Stromal cell of bone marrow (primary cell): ENCODE results near the gene LRRC1.
A peak's percentile ranks its signal among the peaks of the same experiment; 100 is the strongest.

Experiments
- DNase-seq: peaks from one replicate; pipeline ENCODE4 v3.0.0-alpha.2; 2012; ENCODE audit warnings: low read depth

The LRRC1 gene

DNA sequence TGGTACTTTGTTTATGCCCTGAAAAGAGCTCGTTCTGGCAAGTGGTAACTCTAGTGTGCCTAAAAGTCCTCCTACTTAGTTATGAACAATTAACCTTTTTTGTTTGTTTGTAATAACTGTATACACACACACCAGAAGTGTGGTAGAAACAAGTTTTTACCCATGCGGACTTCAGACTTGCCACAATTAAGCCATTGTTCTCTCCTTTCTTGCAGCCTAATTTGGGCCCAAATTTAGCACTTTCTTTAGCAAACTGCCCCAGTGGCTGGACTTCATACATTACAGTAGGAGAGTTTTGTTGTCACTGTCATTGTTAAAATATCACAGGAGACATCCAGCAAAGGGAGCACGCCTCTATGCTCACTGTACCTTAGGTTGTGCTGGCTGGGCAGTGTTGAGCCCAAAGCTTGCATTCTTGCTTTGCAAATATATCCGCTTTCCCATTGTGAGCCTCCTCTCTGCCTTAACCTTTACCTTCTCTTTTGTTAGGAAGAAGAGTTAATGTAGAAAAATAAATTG, 53.0 kb downstream of the LRRC1 start:
- DNase-seq, result no peak

DNA sequence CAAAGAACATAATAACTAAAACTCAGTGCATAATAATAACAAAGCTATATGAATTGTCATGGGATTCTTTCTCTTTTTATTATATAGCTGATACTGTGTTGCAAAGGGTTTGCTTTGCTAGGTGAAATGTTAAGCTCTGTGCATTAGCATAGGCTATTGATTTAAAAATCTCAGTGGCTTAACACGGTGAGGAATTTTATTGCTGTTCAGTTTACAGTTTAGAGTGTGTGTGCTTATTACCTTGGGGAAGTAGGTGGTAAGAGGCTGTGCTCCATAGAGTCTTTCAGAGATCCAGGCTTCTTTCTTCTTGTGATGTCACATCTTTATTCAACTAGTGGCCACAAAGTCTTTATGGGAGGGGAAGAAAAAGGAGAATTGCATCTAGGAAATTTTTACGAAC, 55.7 kb downstream of the LRRC1 start:
- DNase-seq, result no peak

DNA sequence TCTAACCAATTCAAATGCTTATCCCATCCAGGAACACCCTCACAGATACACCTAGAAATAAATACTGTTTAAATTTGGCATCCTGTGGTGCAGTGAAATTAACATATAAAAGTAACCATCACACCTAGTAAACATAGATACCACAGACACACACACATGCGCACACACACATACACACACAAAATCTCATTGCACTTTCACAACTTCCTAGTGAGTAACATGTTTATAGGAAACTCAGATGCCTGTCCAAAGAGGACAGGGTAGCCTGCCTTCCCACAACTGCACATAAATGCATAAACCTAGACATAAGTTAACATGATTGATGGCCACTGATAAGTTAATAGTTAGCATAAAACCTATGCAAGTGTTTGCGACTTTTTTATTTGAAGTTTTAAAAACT, 56.8 kb downstream of the LRRC1 start:
- no peak for DNase-seq

DNA sequence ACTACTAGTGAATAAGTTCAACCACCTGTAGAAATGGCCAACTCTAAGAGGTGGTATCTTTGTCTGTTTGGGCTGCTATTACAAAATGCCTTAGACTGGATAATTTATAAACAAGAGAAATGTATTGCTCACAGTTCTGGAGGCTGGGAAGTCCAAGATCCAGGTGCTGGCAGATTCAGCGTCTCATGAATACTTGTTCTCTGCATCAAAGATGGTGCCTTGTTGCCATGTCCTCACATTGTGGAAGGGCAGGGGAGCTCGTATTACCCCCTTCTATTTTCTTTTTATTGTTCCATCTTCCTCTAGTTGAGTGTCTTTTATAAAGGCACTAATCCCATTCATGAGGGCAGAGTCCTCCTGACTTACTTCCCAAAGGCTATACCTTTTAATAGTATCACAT, 58.0 kb downstream of the LRRC1 start:
- no peak for DNase-seq

DNA sequence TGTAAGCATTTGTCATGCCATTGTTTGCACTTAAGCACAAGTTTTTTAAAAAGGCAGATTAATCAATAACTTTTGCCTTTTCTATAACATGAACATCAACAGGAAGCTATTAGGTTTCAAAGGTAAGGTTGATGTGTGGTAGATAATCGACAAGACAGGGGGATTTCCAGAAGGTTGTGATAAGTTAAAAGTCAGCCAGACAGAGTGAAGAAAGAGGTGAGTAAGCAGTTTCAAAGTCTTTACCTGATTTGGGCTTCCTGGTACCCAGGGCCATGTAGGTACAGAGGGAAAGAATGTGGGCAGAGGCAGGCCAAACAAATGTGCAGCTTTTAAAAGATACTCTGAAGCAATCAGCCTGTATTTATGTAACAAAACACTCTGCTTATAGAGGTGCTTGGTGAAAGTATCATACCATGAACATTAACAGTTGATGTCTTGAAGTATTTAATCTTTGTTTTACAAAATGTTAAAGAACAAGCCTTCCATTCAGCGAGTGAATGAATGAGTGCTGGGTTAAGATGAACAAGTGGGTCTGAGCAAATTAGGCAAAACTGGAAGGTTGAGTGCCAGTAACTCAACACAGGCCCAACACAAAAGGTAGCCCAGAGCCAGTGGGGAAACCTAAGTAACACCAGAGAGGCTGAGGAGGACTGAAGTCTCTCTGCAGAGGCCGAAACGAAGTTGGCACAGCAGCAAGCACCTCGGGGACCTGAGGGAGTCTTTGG, 60.2 kb downstream of the LRRC1 start:
- no peak for DNase-seq

DNA sequence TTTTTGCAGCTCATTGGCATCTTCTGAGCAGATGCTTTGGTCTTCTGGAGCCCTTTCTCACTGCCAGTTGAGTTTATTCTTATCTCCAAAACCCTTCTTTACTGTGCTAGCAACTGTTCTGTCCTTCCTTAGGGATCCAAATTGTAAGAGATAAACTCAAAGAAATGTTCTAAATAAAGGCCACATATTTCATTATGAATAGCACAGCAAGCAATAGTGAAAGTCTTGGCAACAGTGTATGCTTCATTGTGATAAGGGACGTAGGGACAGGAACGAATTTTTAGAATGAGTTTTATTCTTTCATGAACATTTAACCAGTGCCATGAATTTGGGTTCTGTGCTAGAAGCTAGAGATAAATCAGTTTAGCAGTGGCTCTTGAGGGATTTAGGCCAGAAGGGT, 61.1 kb downstream of the LRRC1 start:
- no peak for DNase-seq

DNA sequence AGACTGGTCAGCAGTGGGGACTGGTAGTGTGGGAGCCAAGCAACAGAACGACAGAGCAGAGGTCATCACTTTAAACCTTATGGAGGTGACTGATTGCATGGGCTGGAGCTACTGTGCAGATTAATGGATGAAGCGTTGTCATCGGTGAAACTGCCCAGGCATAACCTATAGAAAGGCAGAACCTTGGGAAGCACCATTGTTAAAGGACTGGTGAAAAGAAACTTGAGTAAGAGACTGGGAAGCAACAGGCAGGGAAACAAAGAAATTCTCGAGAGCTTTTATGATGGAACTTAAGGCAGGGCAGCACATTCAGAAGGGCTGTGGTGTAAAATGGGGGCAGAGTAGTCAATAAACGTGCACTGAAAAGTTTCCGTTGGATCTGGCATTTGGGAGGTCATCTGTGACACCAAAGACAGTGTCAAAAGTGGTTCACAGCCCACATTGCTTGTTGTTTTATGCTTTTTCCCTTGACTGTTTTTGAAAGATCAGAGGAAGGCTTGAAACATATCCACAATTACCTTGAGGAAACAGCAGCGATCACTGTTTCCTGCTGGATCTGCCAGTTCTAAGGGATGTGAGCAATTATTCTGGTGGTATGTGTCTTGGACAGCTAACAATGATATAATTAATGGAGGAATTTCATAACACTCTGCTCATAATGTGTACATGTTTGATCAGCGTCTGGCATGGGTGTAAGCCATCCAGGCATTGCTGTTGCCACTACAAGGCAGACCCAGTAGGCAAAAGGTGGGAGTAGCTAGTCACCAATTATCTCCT, 62.7 kb downstream of the LRRC1 start:
- DNase-seq, result no peak

DNA sequence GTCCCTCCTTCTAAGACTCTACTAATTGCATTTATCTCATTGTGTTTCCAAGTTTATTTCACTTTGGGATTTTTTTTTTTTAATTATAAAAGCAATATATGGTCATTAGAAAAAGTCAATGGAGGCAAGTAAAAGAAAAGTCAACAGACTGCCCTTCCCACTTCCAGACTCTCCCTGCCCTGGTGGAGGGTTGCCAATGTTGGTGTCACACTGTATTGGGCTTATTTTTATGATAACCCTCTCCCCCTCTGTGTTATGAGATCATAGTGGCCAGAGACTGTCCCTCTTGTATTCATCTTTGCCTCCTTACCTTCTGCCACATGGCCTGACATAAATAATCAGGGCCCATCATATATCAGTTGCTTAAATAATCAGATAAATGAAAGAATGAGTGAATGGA, 63.4 kb downstream of the LRRC1 start:
- no peak for DNase-seq

DNA sequence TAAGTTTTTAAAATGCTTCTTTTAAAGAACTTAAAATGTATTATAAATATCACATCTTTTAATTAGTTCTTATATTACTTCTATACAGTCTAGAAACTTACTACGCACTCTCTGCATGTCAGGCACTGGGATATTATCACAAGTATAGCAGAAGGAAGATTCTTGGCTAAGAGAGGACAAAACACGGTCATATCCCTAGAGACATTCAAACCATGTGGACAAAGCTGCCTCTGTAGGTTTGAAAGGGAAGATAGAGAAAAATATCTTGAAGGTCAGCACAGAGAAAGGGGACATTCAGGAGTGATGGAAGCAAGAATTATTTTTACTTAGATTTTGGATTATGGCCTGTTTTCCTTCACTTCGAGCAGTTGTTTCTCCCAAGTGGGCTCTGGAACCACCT, 64.1 kb downstream of the LRRC1 start:
- no peak for DNase-seq

DNA sequence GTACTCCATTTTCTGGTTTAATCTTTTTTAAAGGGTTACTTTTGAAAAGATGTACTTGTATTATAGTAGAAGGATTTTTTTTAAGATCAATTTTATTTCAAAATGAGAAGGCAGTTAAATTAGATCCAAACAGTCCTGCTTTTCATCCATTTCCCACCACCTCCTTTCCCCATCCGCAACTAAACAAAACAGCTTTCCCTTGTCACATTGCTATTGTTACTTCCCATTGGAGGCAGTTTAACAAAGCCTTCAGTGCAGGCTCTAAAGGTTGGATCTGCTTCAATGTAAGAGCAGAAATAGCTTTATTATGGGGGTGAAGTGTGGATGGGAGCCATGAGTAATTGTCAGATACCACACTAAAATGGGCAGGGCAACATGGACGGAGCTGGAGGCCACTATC, 65.7 kb downstream of the LRRC1 start:
- no peak for DNase-seq

DNA sequence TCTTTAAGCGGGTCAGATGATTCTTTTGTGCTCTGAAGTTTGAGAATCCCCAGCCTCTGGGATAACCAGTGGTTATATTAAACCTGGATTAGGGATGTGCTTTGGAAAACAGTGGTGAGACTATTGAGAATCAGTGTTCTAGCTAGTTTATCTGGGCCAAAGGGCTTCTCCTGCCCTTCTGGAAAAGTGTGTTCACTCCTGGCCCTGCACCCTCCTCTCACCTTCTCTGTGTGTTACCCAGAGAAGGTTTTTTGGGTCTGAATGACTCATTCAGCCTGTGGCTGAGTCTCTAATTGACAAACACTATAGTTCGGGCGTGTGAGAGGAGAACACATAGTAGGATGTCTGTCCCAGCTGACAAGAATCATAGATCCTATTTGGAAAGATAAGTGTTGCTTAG, 66.7 kb downstream of the LRRC1 start:
- DNase-seq, result no peak

DNA sequence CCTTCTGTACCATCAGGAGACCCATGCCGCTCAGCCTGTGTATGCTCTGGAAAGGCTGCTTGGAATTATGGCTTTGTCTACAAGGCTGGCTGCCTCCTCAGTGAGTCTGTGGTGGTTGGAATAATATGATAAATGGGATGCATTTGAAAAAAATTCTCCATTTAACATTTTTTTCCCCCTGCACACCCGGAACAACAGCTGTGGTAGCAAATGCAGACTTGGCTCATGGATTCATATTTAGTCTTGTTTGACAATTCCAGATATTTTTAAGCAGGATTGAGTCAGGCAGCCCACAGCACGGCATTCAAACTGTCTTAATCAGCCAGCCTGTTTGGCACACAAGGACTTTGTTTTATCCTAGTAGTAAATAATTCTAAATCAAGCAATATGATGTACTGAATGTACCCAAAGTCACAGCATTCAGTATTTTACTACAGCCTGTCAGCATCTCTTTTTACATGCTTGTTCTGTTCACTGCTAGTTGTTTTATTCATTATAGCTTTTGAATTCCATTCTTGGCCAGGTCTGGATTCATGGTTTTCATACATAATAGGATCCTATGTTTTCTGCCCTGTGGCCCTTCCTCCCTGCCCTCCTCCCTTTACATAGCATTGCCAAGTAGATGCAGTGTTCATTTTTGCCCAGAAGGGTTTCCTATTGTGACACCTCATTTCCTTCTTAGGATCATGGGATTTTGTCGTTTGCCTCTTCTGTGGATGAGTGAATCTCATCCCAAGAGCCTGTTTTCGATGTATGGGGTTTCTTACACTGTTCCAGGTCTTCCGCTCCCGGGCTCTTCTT, 68.1 kb downstream of the LRRC1 start:
- peak; percentile 44 for DNase-seq

DNA sequence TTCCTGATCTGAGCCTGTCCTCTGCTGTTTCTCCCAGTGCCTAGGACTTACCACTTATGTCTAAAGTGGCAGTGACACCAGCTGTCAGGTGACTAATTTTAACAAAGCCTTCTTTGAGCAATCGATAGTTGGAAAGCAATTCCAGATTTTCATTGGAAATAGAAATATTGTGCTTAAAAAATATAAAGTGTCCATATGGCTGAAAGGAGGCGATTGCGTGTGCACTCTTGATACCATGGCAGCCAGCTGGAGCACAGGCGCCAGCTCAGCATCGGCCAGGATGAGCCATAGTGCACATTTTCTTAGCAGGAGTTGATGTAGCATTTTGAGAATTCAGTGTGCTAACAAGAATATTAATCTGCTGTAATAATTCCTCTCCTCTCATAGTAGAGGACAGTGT, 70.0 kb downstream of the LRRC1 start:
- DNase-seq, result no peak

DNA sequence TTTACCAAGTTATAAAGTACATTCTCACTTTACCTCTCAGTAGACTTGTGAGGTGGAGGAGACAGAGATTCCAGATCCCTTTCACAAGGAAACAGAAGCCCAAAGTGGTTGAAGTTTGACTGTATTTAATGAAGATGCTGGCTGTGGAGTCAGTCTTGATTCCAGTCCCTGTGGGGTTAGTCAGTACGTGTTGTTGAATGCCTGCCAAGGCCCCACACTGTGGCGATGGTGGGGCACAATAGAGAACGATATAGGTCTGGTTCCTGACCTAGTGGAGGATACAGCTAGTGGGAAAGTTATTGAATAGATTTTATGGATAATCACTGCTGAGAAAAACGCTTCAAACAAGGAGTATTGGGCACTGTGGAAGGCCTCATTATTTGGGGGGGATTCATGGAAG, 71.4 kb downstream of the LRRC1 start:
- no peak for DNase-seq

DNA sequence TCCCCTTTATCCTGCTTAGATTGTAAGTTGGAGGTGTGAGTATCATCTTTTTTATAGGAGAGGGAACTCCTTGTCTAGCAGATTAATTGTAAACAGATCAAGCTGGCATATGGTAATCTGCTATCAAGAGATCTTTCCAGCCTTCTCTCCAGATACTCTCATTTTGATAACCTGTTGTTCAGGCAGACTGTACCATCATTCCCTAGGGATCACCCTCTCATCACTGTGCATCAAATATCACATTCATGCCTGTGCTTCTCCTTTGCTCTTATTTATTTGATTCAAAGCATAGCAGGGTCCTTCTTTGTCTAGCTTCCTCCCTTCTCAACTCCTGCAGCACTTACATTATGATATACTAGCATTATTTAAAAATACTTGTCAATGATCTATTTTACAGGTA, 73.8 kb downstream of the LRRC1 start:
- no peak for DNase-seq

DNA sequence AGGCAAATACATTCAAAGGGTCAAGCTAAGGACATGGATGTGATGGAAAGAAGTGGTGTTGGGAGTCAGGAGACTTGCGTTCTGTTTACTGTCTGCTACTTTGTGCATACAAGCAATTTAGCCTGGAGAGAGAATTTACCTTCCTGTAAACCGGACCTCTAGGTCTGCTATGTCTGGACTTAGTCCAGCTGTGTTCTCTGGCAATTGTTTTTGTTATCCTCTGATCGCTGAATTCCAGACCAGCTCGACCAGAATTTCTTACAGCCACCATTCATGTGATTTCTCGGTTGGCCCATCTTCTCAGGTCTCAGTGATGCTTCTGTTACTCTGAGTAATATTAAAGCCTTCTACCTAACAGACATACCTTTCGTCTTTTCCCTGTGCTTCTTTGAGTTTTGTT, 75.2 kb downstream of the LRRC1 start:
- no peak for DNase-seq

DNA sequence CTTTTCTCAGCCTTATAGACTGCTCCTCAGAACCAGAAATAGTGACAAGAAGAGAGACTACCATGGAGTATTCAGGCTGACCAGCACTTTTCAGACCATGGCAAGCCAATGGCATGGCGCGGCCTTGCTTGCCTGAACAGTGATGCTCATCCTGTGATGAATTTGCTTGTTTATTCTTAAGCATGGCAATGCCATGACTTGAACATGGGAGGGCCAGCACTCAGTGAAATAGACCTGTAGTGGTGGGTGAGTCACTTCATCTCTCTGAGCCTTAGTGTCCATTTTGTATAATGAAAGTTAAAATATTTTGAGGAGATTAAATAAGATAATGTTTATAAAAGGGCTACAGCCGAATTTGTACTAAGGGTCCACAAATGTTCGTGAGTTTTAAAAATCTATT, 79.1 kb downstream of the LRRC1 start:
- DNase-seq, result no peak

DNA sequence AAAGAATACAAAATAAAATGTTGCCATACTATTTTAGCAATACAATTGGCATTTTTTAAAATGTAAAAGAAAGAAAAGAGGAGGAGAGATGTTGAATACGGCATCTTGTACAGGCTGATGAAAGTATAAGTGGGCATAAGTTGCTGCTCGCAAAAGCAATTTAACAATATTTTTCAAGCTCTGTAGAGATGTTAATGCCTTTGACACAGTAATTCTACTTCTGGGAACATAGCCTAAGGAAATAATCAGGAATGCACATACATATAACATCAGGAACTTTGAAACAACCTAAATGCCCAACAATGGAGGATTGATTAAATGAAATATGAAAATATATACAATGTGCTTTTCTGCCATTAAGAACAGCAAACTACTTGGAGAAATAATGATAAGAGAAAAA, 80.2 kb downstream of the LRRC1 start:
- DNase-seq, result no peak

DNA sequence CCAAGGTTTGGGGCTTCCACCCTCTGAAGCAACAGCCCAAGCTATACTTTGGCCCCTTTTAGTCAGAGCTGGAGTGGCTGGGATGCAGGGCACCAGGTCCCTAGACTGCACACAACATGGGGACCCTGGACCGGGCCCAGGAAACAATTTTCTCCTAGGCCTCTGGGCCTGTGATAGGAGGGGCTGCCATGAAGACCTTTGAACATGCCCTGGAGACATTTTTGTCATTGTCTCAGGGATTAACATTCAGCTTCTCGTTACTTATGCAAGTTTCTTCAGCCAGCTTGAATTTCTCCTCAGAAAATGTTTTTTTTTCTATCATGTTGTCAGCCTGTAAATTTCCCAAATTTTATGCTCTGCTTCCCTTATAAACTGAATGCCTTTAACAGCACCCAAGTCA, 82.3 kb downstream of the LRRC1 start:
- DNase-seq, result no peak

DNA sequence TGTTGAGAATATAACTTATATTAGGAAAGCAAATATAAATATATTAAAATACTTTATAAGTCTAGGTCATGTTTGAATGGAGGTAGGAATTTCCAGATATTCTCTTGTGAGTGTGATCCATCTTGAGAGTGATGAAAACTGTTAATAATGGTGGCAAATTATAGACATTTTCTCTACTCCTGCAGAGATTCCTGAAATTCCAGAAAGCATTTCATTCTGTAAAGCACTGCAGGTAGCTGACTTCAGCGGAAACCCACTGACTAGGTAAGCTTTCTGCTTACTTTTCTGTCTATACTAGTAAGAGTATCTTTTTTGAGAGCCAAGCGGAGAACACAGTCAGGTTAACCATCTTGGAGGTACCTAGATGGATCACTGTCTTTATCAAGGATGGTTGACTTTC, 84.0 kb downstream of the LRRC1 start:
- DNase-seq, result no peak

DNA sequence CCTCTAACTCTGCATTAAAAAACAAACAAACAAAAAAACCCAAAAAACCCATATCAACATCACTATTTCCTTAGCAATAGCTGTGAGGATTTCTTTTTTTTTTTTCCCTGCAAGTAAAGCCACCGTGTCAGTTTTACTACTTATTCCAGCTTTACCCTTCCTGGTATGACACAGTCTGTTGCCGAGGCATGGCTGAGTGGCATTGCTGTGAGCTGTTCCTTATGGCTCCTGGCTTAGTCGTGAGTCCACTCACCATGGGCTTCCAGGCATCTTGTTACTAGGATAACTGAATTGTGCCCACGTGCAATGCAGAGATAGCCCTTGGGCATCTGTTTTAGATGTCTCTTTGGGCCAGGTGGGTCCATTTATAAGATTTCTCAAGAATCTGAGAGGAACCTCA, 84.8 kb downstream of the LRRC1 start:
- no peak for DNase-seq

DNA sequence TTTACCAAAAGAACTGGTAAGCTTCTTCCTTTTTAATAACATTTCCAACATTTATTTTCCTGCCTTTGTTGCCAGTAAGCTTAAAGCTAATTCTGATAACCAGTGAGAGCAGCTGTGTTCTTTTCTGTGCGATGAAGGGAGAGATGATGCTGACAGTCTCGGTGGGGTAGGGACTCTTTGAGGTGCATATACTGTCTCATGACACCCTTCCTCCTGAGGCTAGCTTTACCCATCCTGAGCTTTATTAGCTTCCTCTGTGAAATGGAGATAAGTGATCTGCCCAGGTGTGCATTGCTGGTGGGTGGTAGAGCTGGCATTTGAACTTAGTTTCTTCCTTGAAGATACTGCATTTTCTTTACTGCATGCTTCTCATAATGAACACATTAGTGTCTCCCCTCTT, 92.5 kb downstream of the LRRC1 start:
- no peak for DNase-seq

DNA sequence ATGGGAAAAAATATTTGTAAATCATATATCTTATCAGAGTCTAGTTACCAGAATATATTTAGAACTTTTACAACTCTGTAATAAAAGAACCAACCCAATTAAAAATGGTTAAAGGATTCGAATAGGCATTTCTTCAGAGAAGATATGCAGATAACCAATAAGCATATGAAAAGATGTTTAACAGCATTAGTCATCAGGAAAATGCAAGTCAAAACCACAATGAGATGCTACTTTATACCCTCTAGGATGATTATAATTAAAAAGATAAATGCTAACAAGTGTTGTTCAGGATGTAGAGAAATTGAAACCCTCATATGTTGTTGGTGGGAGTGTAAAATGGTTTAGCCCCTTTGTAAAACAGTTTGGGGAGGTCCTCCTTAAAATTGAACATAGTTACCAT, 94.1 kb downstream of the LRRC1 start:
- DNase-seq, result no peak
